NCI-H1105 treated with DMSO at 0.1 percent for 48 hours (cell line): Measurements from ENCODE around the gene MEX3A.
"Not testable (repeated sequence)": the region's sequence is repeated elsewhere in the genome, so short reads cannot be mapped to it uniquely, and the experiment has no call there.

Source experiments
- DNase-seq: peaks from one replicate; lab custom pipeline; 2025; lab: John Stamatoyannopoulos, UW

MEX3A gene

GRCh38 chr1:156118177-156118868 is 36.1 kb upstream of the MEX3A start:
- DNase-seq = no peak

- DNase-seq = no peak
These were observed 35.3 kb upstream of the MEX3A start for GRCh38 chr1:156117414-156118176.

- not testable (repeated sequence) for DNase-seq
These were observed 34.5 kb upstream of the MEX3A start for GRCh38 chr1:156116731-156117130.

- peak; percentile 20 for DNase-seq
These were observed 33.5 kb upstream of the MEX3A start for GRCh38 chr1:156115514-156116374.

GRCh38 chr1:156114919-156115513 is 32.8 kb upstream of the MEX3A start:
- DNase-seq = peak; percentile 34

- peak; percentile 60 for DNase-seq
These were observed 32.0 kb upstream of the MEX3A start, which contains the start of gene LMNA for GRCh38 chr1:156114101-156114918. LMNA (plus strand) TSS chr1:156114711; CDS start chr1:156114919, 208 bp downstream.

GRCh38 chr1:156113282-156113950 is 31.2 kb upstream of the MEX3A start:
- no peak for DNase-seq

- DNase-seq = no peak
These were observed 30.2 kb upstream of the MEX3A start for GRCh38 chr1:156112276-156113137.

GRCh38 chr1:156111355-156111962 is 29.2 kb upstream of the MEX3A start:
- DNase-seq = no peak

GRCh38 chr1:156110252-156110651 is 28.0 kb upstream of the MEX3A start:
- DNase-seq = no peak

- DNase-seq = no peak
These were observed 26.5 kb upstream of the MEX3A start for GRCh38 chr1:156108664-156109241.

- no peak for DNase-seq
These were observed 25.8 kb upstream of the MEX3A start for GRCh38 chr1:156108057-156108456.

GRCh38 chr1:156106624-156107488 is 24.6 kb upstream of the MEX3A start:
- DNase-seq = no peak

GRCh38 chr1:156104861-156105832 is 22.9 kb upstream of the MEX3A start:
- no peak for DNase-seq

- DNase-seq = peak; percentile 23
These were observed 22.0 kb upstream of the MEX3A start for GRCh38 chr1:156104065-156104810.

GRCh38 chr1:156103521-156103947 is 21.3 kb upstream of the MEX3A start:
- no peak for DNase-seq
